HG03558 (cell line): ENCODE measurements around the gene CUTC.
"Not testable (repeated sequence)": the region's sequence is repeated elsewhere in the genome, so short reads cannot be mapped to it uniquely, and the experiment has no call there.

ENCODE experiments used
- ATAC-seq: cut with Tn5 transposase; IDR thresholded peaks from one replicate; pipeline ENCODE4 v1.9.1; 2021; ENCODE audit warnings: moderate number of reproducible peaks; ENCODE audit not compliant: unreplicated experiment; ENCODE audit errors: extremely low read depth

The CUTC gene

GRCh38 chr10:99740933-99741559 lies 9.0 kb downstream of the CUTC start:
- no peak for ATAC-seq

GRCh38 chr10:99742254-99742653 lies 10.2 kb downstream of the CUTC start:
- ATAC-seq: no peak

GRCh38 chr10:99742701-99743100 lies 10.7 kb downstream of the CUTC start:
- ATAC-seq: no peak

GRCh38 chr10:99743841-99744240 lies 11.8 kb downstream of the CUTC start:
- no peak for ATAC-seq

- ATAC-seq: not testable (repeated sequence)
Observed at GRCh38 chr10:99746166-99746565, 14.1 kb downstream of the CUTC start.

GRCh38 chr10:99748823-99749451 lies 16.9 kb downstream of the CUTC start:
- no peak for ATAC-seq

- ATAC-seq: no peak
Observed at GRCh38 chr10:99750641-99751040, 18.6 kb downstream of the CUTC start.

- ATAC-seq: no peak
Observed at GRCh38 chr10:99754670-99755069, 22.6 kb downstream of the CUTC start.

- ATAC-seq: no peak
Observed at GRCh38 chr10:99756159-99756558, 24.1 kb downstream of the CUTC start.

GRCh38 chr10:99758211-99758891 lies 26.3 kb downstream of the CUTC start:
- ATAC-seq: no peak

GRCh38 chr10:99760321-99760720 lies 28.3 kb downstream of the CUTC start:
- ATAC-seq: no peak

- no peak for ATAC-seq
Observed at GRCh38 chr10:99761365-99761764, 29.3 kb downstream of the CUTC start.

GRCh38 chr10:99765672-99766301 lies 33.8 kb downstream of the CUTC start:
- no peak for ATAC-seq

GRCh38 chr10:99766302-99766681 lies 34.3 kb downstream of the CUTC start:
- ATAC-seq: peak; percentile 65

- no peak for ATAC-seq
Observed at GRCh38 chr10:99767901-99768300, 35.9 kb downstream of the CUTC start.

- no peak for ATAC-seq
Observed at GRCh38 chr10:99768556-99768955, 36.5 kb downstream of the CUTC start.

GRCh38 chr10:99769706-99770105 lies 37.7 kb downstream of the CUTC start:
- no peak for ATAC-seq

GRCh38 chr10:99770408-99771045 lies 38.5 kb downstream of the CUTC start:
- no peak for ATAC-seq

GRCh38 chr10:99775850-99776249 lies 43.8 kb downstream of the CUTC start:
- ATAC-seq: no peak

GRCh38 chr10:99777918-99778714 lies 46.1 kb downstream of the CUTC start:
- ATAC-seq: no peak
